Adrenal gland (tissue), 12 donors: ENCODE data around the gene KAZN. TPM values are rescaled to one million over a fixed set of nuclear protein-coding genes. Genes with fewer than 3 reads are reported as not detected.
A peak's percentile ranks its signal among the peaks of the same experiment; 100 is the strongest.
"Not testable (repeated sequence)": the region's sequence is repeated elsewhere in the genome, so short reads cannot be mapped to it uniquely, and the experiment has no call there.

Experiments
- DNase-seq, 7 donors: peaks; one replicate each; pipeline ENCODE4 v3.0.0-alpha.2; 2019 to 2020
- H3K27ac ChIP-seq, 5 donors: fragments of 200-600 bp; sonication (generic) in 4 of 5; 1 replicate in 3 of 5; 2 replicates in 2 of 5; pipeline versions ENCODE4 v1.5.1 to v1.8.0; 2016 to 2020; ENCODE audit warnings: mild to moderate bottlenecking in 1 of 5
- H3K27me3 ChIP-seq: fragments of 200-600 bp; 2 replicates; pipeline ENCODE4 v1.8.0; 2021
- H3K36me3 ChIP-seq, 2 donors: fragments of 200-600 bp; replicated peaks in 1 of 2; 1 replicate in 1 of 2; 2 replicates in 1 of 2; pipeline versions ENCODE4 v1.5.1 to v1.8.0; 2018 to 2022
- H3K4me1 ChIP-seq, 2 donors: fragments of 200-600 bp; replicated peaks in 1 of 2; 1 replicate in 1 of 2; 2 replicates in 1 of 2; pipeline versions ENCODE4 v1.5.1 to v1.8.0; 2018 to 2021
- H3K4me3 ChIP-seq, 4 donors: fragments of 200-600 bp; sonication (generic) in 3 of 4; one replicate each; pipeline ENCODE4 v1.5.1; 2016 to 2018
- H3K9me3 ChIP-seq, 3 donors: fragments of 200-600 bp; sonication (generic) in 1 of 3; replicated peaks in 1 of 3; 1 replicate in 2 of 3; 2 replicates in 1 of 3; pipeline versions ENCODE4 v1.5.1 to v1.8.0; 2016 to 2021
- POLR2A ChIP-seq, 2 donors: fragments of 450-650 bp; IDR thresholded peaks; one replicate each; pipeline ENCODE4 v1.6.1; 2017; ENCODE audit warnings: antibody characterized with exemption in 2 of 2, mild to moderate bottlenecking in 2 of 2, moderate library complexity in 1 of 2
- WGBS, 4 donors: extraction: QIAGEN DNeasy Blood & Tissue Kit in 2 of 4; methylation state at CpG; one replicate each; pipeline versions ENCODE4 v1.1.5 to v1.1.7; 2013 to 2017; 5-methylcytosine and 5-hydroxymethylcytosine counted together
- intact Hi-C, 2 donors: fragments of 100-400 bp; cut with DNase I; formaldehyde crosslinking; loops; one replicate each; pipeline versions ENCODE4 v1.14.1 to v1.15.0; 2022 to 2023
- polyA plus RNA-seq, 3 donors: library from polyadenylated mRNA; stranded (reverse); fragments of 200-250 nt in 2 of 3; fragments of 350-450 nt in 1 of 3; fragmentation: Illumina TruSeq in 1 of 3; extraction: RNeasy Lipid Tissue Mini Kit (QIAGEN cat#74804) in 1 of 3; gene quantifications; one replicate each; pipeline ENCODE4 v1.2.3, GENCODE V29; 2013 to 2014
- total RNA-seq, 9 donors: library from RNA; depleted of rRNA in 4 of 9; stranded (reverse); fragments of >200 nt in 4 of 9; fragments of 120-200 nt in 1 of 9; fragmentation: NEBNext Ultra II Directional in 1 of 9; extraction: Animal tissue kit (Norgen Biotek cat#: 25700) in 1 of 9; gene quantifications; one replicate each; pipeline versions ENCODE4 v1.1.0 to v1.2.4, GENCODE V29; 2013 to 2023
- TF ChIP-seq, protein P1 (sequence below), 6 experiments: fragments of 450-650 bp in 4 of 6; fragments of 200-600 bp in 2 of 6; sonication (generic) in 1 of 6; IDR thresholded peaks; 1 replicate in 5 of 6; 2 replicates in 1 of 6; pipeline versions ENCODE4 v1.5.1 to v1.8.0; 2016 to 2021; ENCODE audit warnings: antibody characterized with exemption in 6 of 6, mild to moderate bottlenecking in 2 of 6, moderate library complexity in 1 of 6
- donor health status: healthy with polysubstance abuse.
- donor health status: Bipolar disorder and iron deficiency.
- donor health status: DM: yes; HTN: yes; CAD: no.
- donor health status: DM: no; HTN: no; CAD: no.
- donor health status: DM: no; HTN: no; CAD: no.
- donor health status: DM: yes; HTN: yes; CAD: no.

KAZN gene
- total and polyA plus RNA-seq, 12 donors, result 5.9 to 63.4 (median 29.5) TPM

DNA sequence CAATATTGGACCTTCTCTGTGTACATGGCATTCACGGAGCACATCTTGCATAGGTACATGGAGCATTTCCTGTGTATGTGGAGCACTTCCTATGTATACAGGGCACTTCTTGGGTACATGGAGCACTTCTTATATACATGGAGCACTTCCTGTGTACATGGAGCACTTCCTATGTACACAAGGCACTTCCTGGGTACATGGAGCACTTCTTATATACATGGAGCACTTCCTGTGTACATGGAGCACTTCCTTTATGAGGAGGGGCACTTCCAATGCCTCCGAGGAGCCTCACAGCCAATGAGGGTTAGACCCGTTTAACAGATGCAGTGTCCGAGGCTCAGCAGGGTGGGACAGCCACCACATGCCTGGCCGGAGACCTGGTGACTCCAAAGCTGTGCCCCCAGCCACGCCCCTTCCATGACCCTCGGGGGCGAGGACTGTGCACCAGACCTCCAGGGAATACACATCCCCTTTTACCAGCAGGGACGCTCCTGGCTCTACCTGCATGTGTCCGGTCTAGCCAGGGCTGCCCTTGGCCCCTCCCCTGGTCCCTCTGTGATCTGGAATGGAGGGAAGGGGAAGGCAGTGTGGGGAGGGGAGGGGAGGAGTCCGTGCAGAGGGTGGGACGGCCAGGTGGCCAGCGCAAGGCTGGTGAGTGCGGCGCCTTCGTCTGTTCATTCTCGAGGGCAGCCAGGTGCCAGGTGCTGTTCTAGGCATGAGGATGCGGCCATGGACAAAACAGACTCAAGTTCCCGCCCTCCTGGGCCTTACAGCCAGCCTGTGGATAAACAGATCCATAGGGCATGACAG is 360.0 kb downstream of the KAZN start:
- no peak for DNase-seq
- H3K4me3 ChIP-seq, result no peak overlapping the region
- peak overlapping the region in 1 of 5 donors; percentile 36 for H3K27ac ChIP-seq
- intact Hi-C loops, result no loop called here
- H3K4me1 ChIP-seq, result peaks cover 1 to 22% of the 10 kb centered on the region in 2 donors
- TF ChIP-seq, protein P1, sequence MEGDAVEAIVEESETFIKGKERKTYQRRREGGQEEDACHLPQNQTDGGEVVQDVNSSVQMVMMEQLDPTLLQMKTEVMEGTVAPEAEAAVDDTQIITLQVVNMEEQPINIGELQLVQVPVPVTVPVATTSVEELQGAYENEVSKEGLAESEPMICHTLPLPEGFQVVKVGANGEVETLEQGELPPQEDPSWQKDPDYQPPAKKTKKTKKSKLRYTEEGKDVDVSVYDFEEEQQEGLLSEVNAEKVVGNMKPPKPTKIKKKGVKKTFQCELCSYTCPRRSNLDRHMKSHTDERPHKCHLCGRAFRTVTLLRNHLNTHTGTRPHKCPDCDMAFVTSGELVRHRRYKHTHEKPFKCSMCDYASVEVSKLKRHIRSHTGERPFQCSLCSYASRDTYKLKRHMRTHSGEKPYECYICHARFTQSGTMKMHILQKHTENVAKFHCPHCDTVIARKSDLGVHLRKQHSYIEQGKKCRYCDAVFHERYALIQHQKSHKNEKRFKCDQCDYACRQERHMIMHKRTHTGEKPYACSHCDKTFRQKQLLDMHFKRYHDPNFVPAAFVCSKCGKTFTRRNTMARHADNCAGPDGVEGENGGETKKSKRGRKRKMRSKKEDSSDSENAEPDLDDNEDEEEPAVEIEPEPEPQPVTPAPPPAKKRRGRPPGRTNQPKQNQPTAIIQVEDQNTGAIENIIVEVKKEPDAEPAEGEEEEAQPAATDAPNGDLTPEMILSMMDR (IDR thresholded peaks at IDR 0.05), result no peak
- no peak for TF ChIP-seq POLR2A (IDR thresholded peaks at IDR 0.05)
- H3K27me3 ChIP-seq, result no peaks in the 10 kb centered on the region
- H3K36me3 ChIP-seq, result peaks cover 0 to 4% of the 10 kb centered on the region in 2 donors
- WGBS, 4 donors, result 87 to 94% (median 90%) methylated on average over 14 to 19 of the region's 19 CpGs
- H3K9me3 ChIP-seq, result no peaks in the 10 kb centered on the region

DNA sequence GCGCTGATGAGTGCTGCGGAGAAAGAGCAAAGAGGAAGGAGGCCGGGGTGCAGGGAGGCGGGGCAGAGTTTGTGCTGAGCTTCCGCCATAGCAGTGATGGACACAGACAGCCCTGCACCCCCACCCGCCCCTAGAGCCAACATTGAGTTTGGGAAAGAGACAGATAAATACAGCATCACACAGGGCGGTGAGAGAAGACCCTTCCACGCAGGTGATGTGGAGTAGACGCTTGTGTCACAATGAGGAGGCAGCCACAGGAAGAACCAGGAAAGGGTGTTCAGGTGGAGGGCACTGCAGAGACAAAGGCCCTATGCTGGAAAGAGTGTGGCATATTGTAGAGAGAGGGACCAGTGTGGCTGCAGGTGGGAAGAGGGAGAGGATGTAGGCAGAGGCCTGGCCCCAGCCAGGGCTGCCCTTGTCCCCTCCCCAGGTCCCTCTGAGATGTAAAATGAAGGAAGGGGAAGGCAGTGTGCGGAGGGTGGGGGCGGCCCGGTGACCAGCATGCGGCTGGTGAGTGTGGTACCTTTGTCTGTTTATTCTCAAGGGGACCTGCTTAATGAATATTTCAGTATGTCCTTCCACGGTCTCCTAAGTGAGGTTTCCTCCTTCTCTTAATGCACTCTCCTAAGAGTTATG is 360.7 kb downstream of the KAZN start:
- H3K9me3 ChIP-seq, result no peaks in the 10 kb centered on the region
- 92 to 94% (median 94%) methylated on average over 14 of the region's 14 CpGs for WGBS, 4 donors
- no peak overlapping the region for H3K4me3 ChIP-seq
- H3K27me3 ChIP-seq, result no peaks in the 10 kb centered on the region
- no peak overlapping the region for H3K27ac ChIP-seq
- intact Hi-C loops, result no loop called here
- H3K36me3 ChIP-seq, result peaks cover 0 to 4% of the 10 kb centered on the region in 2 donors
- DNase-seq, result no peak
- H3K4me1 ChIP-seq, result peaks cover 0 to 15% of the 10 kb centered on the region in 2 donors
- TF ChIP-seq, protein P1 (IDR thresholded peaks at IDR 0.05), result no peak
- no peak for TF ChIP-seq POLR2A (IDR thresholded peaks at IDR 0.05)

DNA sequence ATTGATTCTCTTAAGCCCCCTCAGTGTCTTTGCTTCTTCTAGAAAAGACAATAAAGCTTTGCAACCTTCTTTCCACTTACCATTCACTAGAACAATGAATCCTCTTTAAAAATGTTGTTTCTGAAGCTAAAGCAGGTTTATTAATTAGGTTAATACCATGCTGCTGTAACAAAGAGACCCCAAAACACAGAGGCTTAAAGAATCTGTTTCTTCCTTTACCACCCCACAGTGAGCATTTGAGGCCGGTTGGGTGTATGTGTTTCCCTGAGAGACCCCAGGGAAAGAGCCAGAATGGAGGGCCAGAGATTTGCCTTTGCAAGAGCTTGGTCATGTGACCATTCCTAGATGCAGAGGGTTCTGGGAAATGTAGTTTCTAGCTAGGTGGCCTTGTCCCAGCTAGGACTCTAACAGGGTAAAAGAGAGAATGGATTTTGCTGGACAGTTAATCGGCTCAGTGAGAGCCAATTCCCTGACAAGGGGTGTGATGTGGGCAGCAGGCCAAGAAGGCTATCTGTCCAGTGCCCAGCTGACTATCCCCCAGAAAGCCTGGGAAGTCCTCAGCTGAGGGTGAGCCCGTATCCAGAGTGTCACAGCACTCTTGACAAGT is 363.3 kb downstream of the KAZN start:
- intact Hi-C loops, result no loop called here
- H3K9me3 ChIP-seq, result no peaks in the 10 kb centered on the region
- H3K4me3 ChIP-seq, result no peak overlapping the region
- 71 to 84% (median 72%) methylated on average over 3 of the region's 3 CpGs for WGBS, 4 donors
- DNase-seq, result peak in 3 of 7 donors; percentile 45 to 50 (median 46)
- H3K36me3 ChIP-seq, result peaks cover 0 to 4% of the 10 kb centered on the region in 2 donors
- H3K4me1 ChIP-seq, result no peaks in the 10 kb centered on the region
- no peak for TF ChIP-seq POLR2A (IDR thresholded peaks at IDR 0.05)
- TF ChIP-seq, protein P1 (IDR thresholded peaks at IDR 0.05), result no peak
- peak overlapping the region in 1 of 5 donors; percentile 2 for H3K27ac ChIP-seq
- no peaks in the 10 kb centered on the region for H3K27me3 ChIP-seq

DNA sequence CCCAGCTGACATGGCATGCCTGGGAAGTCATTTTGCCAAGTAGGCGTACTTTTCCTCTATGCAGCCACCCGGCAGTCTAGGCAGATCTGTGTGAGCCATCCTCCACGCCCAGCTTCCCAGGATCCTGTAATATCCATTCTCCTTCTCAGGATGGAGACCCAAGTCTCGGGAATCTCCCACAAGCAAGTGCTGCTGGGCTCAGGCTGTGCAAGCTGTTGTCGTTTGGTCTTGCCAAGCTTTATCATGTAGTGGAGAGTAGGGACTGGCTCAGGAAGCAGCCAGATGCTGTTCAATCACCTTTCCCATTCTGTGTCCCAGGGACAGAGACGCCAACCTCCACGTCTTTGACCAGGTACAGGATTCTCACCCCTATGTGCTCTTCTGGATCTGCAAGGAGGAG is 363.9 kb downstream of the KAZN start:
- DNase-seq, result no peak
- Histone ChIP-seq H3K36me3 (peaks cover 0 to 4% of the 10 kb centered on the region in 2 donors), H3K27ac (peak overlapping the region in 1 of 5 donors; percentile 2), H3K9me3 (no peaks in the 10 kb centered on the region), H3K27me3 (no peaks in the 10 kb centered on the region), H3K4me1 (no peaks in the 10 kb centered on the region), H3K4me3 (no peak overlapping the region)
- intact Hi-C loops, result no loop called here
- 89 to 98% (median 94%) methylated on average over 4 to 7 of the region's 7 CpGs for WGBS, 4 donors
- TF ChIP-seq, protein P1 (IDR thresholded peaks at IDR 0.05), result no peak
- TF ChIP-seq POLR2A (IDR thresholded peaks at IDR 0.05), result no peak

DNA sequence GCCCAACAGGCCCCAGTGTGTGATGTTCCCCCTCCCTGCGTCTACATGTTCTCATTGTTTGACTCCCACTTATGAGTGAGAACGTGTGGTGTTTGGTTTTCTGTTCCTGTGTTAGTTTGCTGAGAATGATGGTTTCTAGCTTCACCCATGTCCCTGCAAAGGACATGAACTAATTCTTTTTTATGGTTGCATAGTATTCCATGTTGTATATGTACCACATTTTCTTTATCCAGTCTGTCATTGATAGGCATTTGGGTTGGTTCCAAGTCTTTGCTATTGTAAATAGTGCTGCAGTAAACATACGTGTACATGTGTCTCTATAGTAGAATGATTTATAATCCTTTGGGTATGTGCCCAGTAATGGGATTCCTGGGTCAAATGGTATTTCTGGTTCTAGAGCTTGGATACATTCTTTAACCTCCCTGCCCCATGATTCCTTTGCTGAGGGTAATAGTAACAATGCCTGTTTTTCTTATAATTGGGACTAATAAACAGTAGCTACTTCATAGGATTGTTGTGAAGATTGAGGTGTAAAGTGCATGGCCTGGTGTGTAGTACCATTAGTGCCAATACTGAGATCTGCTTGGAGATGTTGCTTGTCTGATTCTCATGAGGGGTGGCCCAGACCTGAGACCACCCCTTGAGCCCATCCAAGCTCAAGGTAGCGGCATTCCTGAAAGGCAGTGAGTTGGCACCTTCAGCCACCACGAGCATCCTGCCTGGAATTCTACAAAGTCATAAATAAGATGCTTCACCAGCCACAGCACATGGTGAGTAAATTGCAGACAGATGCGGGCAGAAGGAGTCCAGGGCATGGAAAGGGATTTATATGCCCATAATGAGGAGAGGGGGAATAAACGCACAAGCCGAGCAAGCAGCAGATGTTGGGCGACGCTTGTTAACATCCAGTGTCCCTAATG is 365.6 kb downstream of the KAZN start:
- H3K27me3 ChIP-seq, H3K9me3 ChIP-seq, H3K27ac ChIP-seq, DNase-seq, intact Hi-C loops, H3K36me3 ChIP-seq, H3K4me3 ChIP-seq: not testable (repeated sequence)
- 84 to 92% (median 89%) methylated on average over 10 of the region's 10 CpGs for WGBS, 4 donors
- peaks cover 11 to 14% of the 10 kb centered on the region in 2 donors for H3K4me1 ChIP-seq
